GM23338 (cell line): ENCODE data around the gene NRN1. TPM values are rescaled to one million over a fixed set of nuclear protein-coding genes. Genes with fewer than 3 reads are reported as not detected.

Source experiments
- ATAC-seq: fragments of 200-7000 bp; cut with Tn5 transposase; 3 replicates; pipeline ENCODE4 v1.9.1; 2020
- DNase-seq: peaks from one replicate; pipeline ENCODE4 v3.0.0-alpha.2; 2015; ENCODE audit warnings: low spot score
- H2AFZ ChIP-seq: fragments of 200-600 bp; sonication (generic); 2 replicates; pipeline ENCODE4 v1.8.0; 2016; ENCODE audit warnings: antibody characterized with exemption, mild to moderate bottlenecking, moderate library complexity
- H3F3A ChIP-seq: fragments of 200-600 bp; sonication (generic); replicated peaks from 2 replicates; pipeline ENCODE4 v1.8.0; 2017; ENCODE audit warnings: antibody characterized with exemption, mixed run types, low read depth
- H3K27ac ChIP-seq: fragments of 200-600 bp; sonication (generic); 2 replicates; pipeline ENCODE4 v1.6.1; 2016; ENCODE audit warnings: low read depth
- H3K27me3 ChIP-seq: fragments of 200-600 bp; sonication (generic); 2 replicates; pipeline ENCODE4 v1.8.0; 2016; ENCODE audit warnings: mild to moderate bottlenecking, mixed run types, moderate library complexity; ENCODE audit not compliant: insufficient read depth
- H3K36me3 ChIP-seq: fragments of 200-600 bp; sonication (generic); 2 replicates; pipeline ENCODE4 v1.8.0; 2016; ENCODE audit warnings: mild to moderate bottlenecking; ENCODE audit not compliant: insufficient read depth
- H3K4me1 ChIP-seq: fragments of 200-600 bp; sonication (generic); 2 replicates; pipeline ENCODE4 v1.8.0; 2016; ENCODE audit warnings: mild to moderate bottlenecking, moderate library complexity; ENCODE audit not compliant: insufficient read depth
- H3K4me2 ChIP-seq: fragments of 200-600 bp; sonication (generic); 2 replicates; pipeline ENCODE4 v1.7.1; 2017; ENCODE audit warnings: mixed run types
- H3K4me3 ChIP-seq: fragments of 200-600 bp; sonication (generic); 2 replicates; pipeline ENCODE4 v1.6.1; 2016; ENCODE audit warnings: mixed run types
- H3K79me2 ChIP-seq: fragments of 200-600 bp; sonication (generic); replicated peaks from 2 replicates; pipeline ENCODE4 v1.8.0; 2017; ENCODE audit warnings: mild to moderate bottlenecking; ENCODE audit not compliant: insufficient read depth
- H3K9me2 ChIP-seq: fragments of 200-600 bp; sonication (generic); 2 replicates; pipeline ENCODE4 v1.8.0; 2017; ENCODE audit not compliant: insufficient read depth
- H4K20me1 ChIP-seq: fragments of 200-600 bp; sonication (generic); replicated peaks from 2 replicates; pipeline ENCODE4 v1.8.0; 2017; ENCODE audit warnings: mild to moderate bottlenecking; ENCODE audit not compliant: insufficient read depth
- H3K27ac Mint-ChIP-seq: 2 replicates; pipeline ENCODE4 v1.8.0; 2020; ENCODE audit warnings: inconsistent platforms, mild to moderate bottlenecking, moderate library complexity, mixed read lengths
- H3K27me3 Mint-ChIP-seq: 3 replicates; pipeline ENCODE4 v1.8.0; 2022; ENCODE audit warnings: low read depth, mild to moderate bottlenecking, moderate library complexity, mixed read lengths, inconsistent platforms; ENCODE audit not compliant: insufficient read depth, poor library complexity
- H3K36me3 Mint-ChIP-seq: 3 replicates; pipeline ENCODE4 v1.8.0; 2021; ENCODE audit warnings: low read depth, mild to moderate bottlenecking, inconsistent platforms, moderate library complexity, mixed read lengths
- H3K4me1 Mint-ChIP-seq: 3 replicates; pipeline ENCODE4 v1.8.0; 2020; ENCODE audit warnings: mild to moderate bottlenecking, inconsistent platforms, mixed read lengths
- H3K4me3 Mint-ChIP-seq: 3 replicates; pipeline ENCODE4 v1.8.0; 2021; ENCODE audit warnings: moderate library complexity, mild to moderate bottlenecking, inconsistent platforms, mixed read lengths
- H3K9me3 Mint-ChIP-seq: 3 replicates; pipeline ENCODE4 v1.8.0; 2020; ENCODE audit warnings: moderate library complexity, mild to moderate bottlenecking, inconsistent platforms, mixed read lengths
- CREB1 ChIP-seq: fragments of 250-450 bp; sonication (Bioruptor Pico); IDR thresholded peaks from 2 replicates; pipeline ENCODE4 v1.5.0; 2020; ENCODE audit warnings: low read depth, mild to moderate bottlenecking, moderate library complexity
- CTCF ChIP-seq, 2 experiments: fragments of 200-600 bp in 1 of 2; sonication (generic) in 1 of 2; conservative IDR thresholded peaks; 2 replicates each; pipeline versions ENCODE4 v1.5.1 to v1.6.1; 2016 to 2017; ENCODE audit warnings: antibody characterized with exemption in 2 of 2, low read depth in 2 of 2, mild to moderate bottlenecking in 2 of 2, moderate library complexity in 1 of 2
- ETS1 ChIP-seq: IDR thresholded peaks from 2 replicates; pipeline ENCODE4 v1.6.1; 2016; ENCODE audit warnings: antibody characterized with exemption
- EZH2 ChIP-seq: fragments of 200-600 bp; sonication (generic); IDR thresholded peaks from one replicate; pipeline ENCODE4 v1.8.0; 2017; ENCODE audit warnings: antibody characterized with exemption, mild to moderate bottlenecking, low read depth; ENCODE audit not compliant: unreplicated experiment
- EZH2phosphoT487 ChIP-seq: fragments of 200-600 bp; sonication (generic); IDR thresholded peaks from one replicate; pipeline ENCODE4 v1.8.1; 2018; ENCODE audit warnings: antibody characterized with exemption; ENCODE audit not compliant: unreplicated experiment
- JUNB ChIP-seq: IDR thresholded peaks from one replicate; pipeline ENCODE4 v1.6.1; 2016; ENCODE audit warnings: antibody characterized with exemption; ENCODE audit not compliant: unreplicated experiment
- NANOG ChIP-seq: IDR thresholded peaks from 2 replicates; pipeline ENCODE4 v1.6.1; 2016; ENCODE audit warnings: antibody characterized with exemption, borderline replicate concordance
- POLR2AphosphoS5 ChIP-seq: IDR thresholded peaks from 2 replicates; pipeline ENCODE4 v1.6.1; 2016; ENCODE audit warnings: antibody characterized with exemption, low read depth
- REST ChIP-seq: IDR thresholded peaks from one replicate; pipeline ENCODE4 v1.6.1; 2018; ENCODE audit warnings: antibody characterized with exemption; ENCODE audit not compliant: unreplicated experiment
- STAT1 ChIP-seq: IDR thresholded peaks from one replicate; pipeline ENCODE4 v1.6.1; 2016; ENCODE audit warnings: antibody characterized with exemption; ENCODE audit not compliant: unreplicated experiment
- ZNF114 ChIP-seq: fragments of 250-450 bp; sonication (Bioruptor Pico); IDR thresholded peaks from 2 replicates; pipeline ENCODE4 v1.5.0; 2020; ENCODE audit warnings: mild to moderate bottlenecking, moderate library complexity
- polyA plus RNA-seq: library from polyadenylated mRNA; unstranded; fragments of >200 nt; fragmentation: Nextera tagmentation; extraction: Ambion mirVana; gene quantifications from 2 replicates; pipeline ENCODE4 v1.2.1, GENCODE V29; 2016
- total RNA-seq: library from RNA; depleted of rRNA; stranded (reverse); fragments of >200 nt; shearing (Covaris generic); gene quantifications from 2 replicates; pipeline ENCODE4 v1.2.3, GENCODE V29; 2014

Gene NRN1
- total and polyA plus RNA-seq, 2 experiments from 2014 or later: 0.71 TPM; not detected in 1

- TF ChIP-seq ETS1 (no peak), EZH2phosphoT487 (no peak), CREB1 (no peak)
These were observed 19.9 kb upstream of the NRN1 start (continued) for GRCh38 chr6:6026513-6027205.

GRCh38 chr6:6025736-6026135 is 19.0 kb upstream of the NRN1 start:
- no peaks in the 10 kb centered on the region for H3K4me1 Mint-ChIP-seq
- H3K9me3 Mint-ChIP-seq: no peaks in the 10 kb centered on the region
- peaks cover 3% of the 10 kb centered on the region; the same call in 1 of the 2 replicates for H4K20me1 ChIP-seq
- H3K36me3 ChIP-seq: no peaks in the 10 kb centered on the region
- no peak overlapping the region for H3K27ac Mint-ChIP-seq
- H2AFZ ChIP-seq: no peak overlapping the region
- no peak overlapping the region for H3K4me3 ChIP-seq
- no peaks in the 10 kb centered on the region for H3K79me2 ChIP-seq
- no peak overlapping the region for H3K4me3 Mint-ChIP-seq
- H3K27me3 ChIP-seq: no peaks in the 10 kb centered on the region
- ATAC-seq: no peak
- no peaks in the 10 kb centered on the region for H3K9me2 ChIP-seq
- H3K36me3 Mint-ChIP-seq: no peaks in the 10 kb centered on the region
- no peaks in the 10 kb centered on the region for H3K27me3 Mint-ChIP-seq
- no peak overlapping the region for H3K4me2 ChIP-seq
- no peak for TF ChIP-seq POLR2AphosphoS5
- no peak for TF ChIP-seq ETS1
- no peak for TF ChIP-seq EZH2
- no peak for TF ChIP-seq STAT1
- no peak for TF ChIP-seq EZH2phosphoT487
- TF ChIP-seq JUNB: no peak
- no peak for TF ChIP-seq ZNF114
- TF ChIP-seq CREB1: no peak
- TF ChIP-seq CTCF (conservative IDR thresholded peaks at IDR 0.05; ENCODE audit: low read depth in 2 of 2): no peak
- no peak for TF ChIP-seq NANOG
- H3K27ac ChIP-seq: no peak overlapping the region
- no peaks in the 10 kb centered on the region; the same call in 1 of the 2 replicates for H3K4me1 ChIP-seq
- no peak for DNase-seq
- H3F3A ChIP-seq: no peaks in the 10 kb centered on the region

- Histone ChIP-seq H3K27ac (no peak overlapping the region), H3K36me3 (no peaks in the 10 kb centered on the region), H3K4me1 (no peaks in the 10 kb centered on the region; the same call in 1 of the 2 replicates), H3F3A (no peaks in the 10 kb centered on the region), H3K27me3 (no peaks in the 10 kb centered on the region), H3K79me2 (no peaks in the 10 kb centered on the region), H3K9me2 (no peaks in the 10 kb centered on the region), H3K4me2 (no peak overlapping the region), H4K20me1 (peaks cover 3% of the 10 kb centered on the region; the same call in 1 of the 2 replicates), H2AFZ (no peak overlapping the region), H3K4me3 (no peak overlapping the region)
- Mint-ChIP-seq H3K9me3 (no peaks in the 10 kb centered on the region), H3K27ac (no peak overlapping the region), H3K27me3 (no peaks in the 10 kb centered on the region), H3K36me3 (no peaks in the 10 kb centered on the region), H3K4me3 (no peak overlapping the region), H3K4me1 (no peaks in the 10 kb centered on the region)
- ATAC-seq (no peak), DNase-seq (no peak)
- no peak for TF ChIP-seq ZNF114
- TF ChIP-seq ETS1: no peak
- TF ChIP-seq REST: no peak
These were observed 17.5 kb upstream of the NRN1 start for GRCh38 chr6:6024220-6024619.
